Testis (tissue), 3 donors: Measurements from ENCODE around the gene ETS2. TPM values are rescaled to one million over a fixed set of nuclear protein-coding genes. Genes with fewer than 3 reads are reported as not detected.

ENCODE experiments used
- DNase-seq: peaks from one replicate; pipeline ENCODE4 v3.0.0-alpha.2; 2019
- H3K27ac ChIP-seq, 2 donors: fragments of 200-600 bp; sonication (generic); one replicate each; pipeline ENCODE4 v1.5.1; 2019
- H3K27me3 ChIP-seq: fragments of 200-600 bp; sonication (generic); one replicate; pipeline ENCODE4 v1.5.1; 2019
- H3K36me3 ChIP-seq: fragments of 200-600 bp; sonication (generic); one replicate; pipeline ENCODE4 v1.5.1; 2017; ENCODE audit warnings: low read depth; ENCODE audit errors: missing control alignments
- H3K4me1 ChIP-seq: fragments of 200-600 bp; sonication (generic); one replicate; pipeline ENCODE4 v1.5.1; 2019
- H3K4me3 ChIP-seq, 2 donors: fragments of 200-600 bp; sonication (generic); one replicate each; pipeline ENCODE4 v1.5.1; 2017 to 2019
- H3K9me3 ChIP-seq: fragments of 200-600 bp; sonication (generic); one replicate; pipeline ENCODE4 v1.5.1; 2017
- CTCF ChIP-seq, 3 experiments: fragments of 450-650 bp in 2 of 3; fragments of 200-600 bp in 1 of 3; sonication (generic) in 1 of 3; IDR thresholded peaks; one replicate each; pipeline ENCODE4 v1.5.1; 2016 to 2019; ENCODE audit warnings: antibody characterized with exemption in 3 of 3, mild to moderate bottlenecking in 2 of 3, moderate library complexity in 1 of 3
- POLR2A ChIP-seq: fragments of 450-650 bp; IDR thresholded peaks from one replicate; pipeline ENCODE4 v1.6.1; 2017; ENCODE audit warnings: antibody characterized with exemption, mild to moderate bottlenecking, moderate library complexity
- WGBS, 2 donors: methylation state at CpG; one replicate each; pipeline ENCODE4 v1.1.5; 2018; 5-methylcytosine and 5-hydroxymethylcytosine counted together
- intact Hi-C: fragments of 100-400 bp; cut with DNase I; formaldehyde crosslinking; loops from one replicate; pipeline ENCODE4 v1.15.1; 2023; ENCODE audit warnings: low total_unique reads
- polyA plus RNA-seq: library from polyadenylated mRNA; stranded (reverse); fragments of 350-450 nt; fragmentation: Illumina TruSeq; extraction: RNeasy Lipid Tissue Mini Kit (QIAGEN cat#74804); gene quantifications from one replicate; pipeline ENCODE4 v1.2.3, GENCODE V29; 2014; ENCODE audit warnings: low read depth, low replicate concordance; ENCODE audit not compliant: insufficient read depth
- total RNA-seq, 2 donors: library from RNA; depleted of rRNA; stranded (reverse); fragments of >200 nt; gene quantifications; one replicate each; pipeline ENCODE4 v1.2.3, GENCODE V29; 2016

ETS2 gene
- total and polyA plus RNA-seq, 3 donors from 2014 or later, result 13.3 to 19.8 (median 16.2) TPM

GRCh38 chr21:38861056-38861455 lies 55.3 kb downstream of the ETS2 start:
- no peaks in the 10 kb centered on the region for H3K9me3 ChIP-seq

GRCh38 chr21:38861989-38862683 lies 56.4 kb downstream of the ETS2 start:
- H3K36me3 ChIP-seq, result no peaks in the 10 kb centered on the region
- TF ChIP-seq POLR2A (no peak), CTCF (IDR thresholded peaks at IDR 0.05) (no peak)
- H3K4me3 ChIP-seq, result no peak overlapping the region
- H3K9me3 ChIP-seq, result no peaks in the 10 kb centered on the region
- no peak for DNase-seq
- no peaks in the 10 kb centered on the region for H3K4me1 ChIP-seq
- WGBS, 2 donors, result 72 to 91% methylated on average over 8 of the region's 8 CpGs
- H3K27ac ChIP-seq, result no peak overlapping the region
- no peaks in the 10 kb centered on the region for H3K27me3 ChIP-seq
- intact Hi-C loops, result no loop called here

More at GRCh38 chr21:38861056-38861455, 55.3 kb downstream of the ETS2 start:
- H3K27me3 ChIP-seq, result no peaks in the 10 kb centered on the region
- H3K4me3 ChIP-seq, result no peak overlapping the region
- H3K4me1 ChIP-seq, result no peaks in the 10 kb centered on the region
- TF ChIP-seq POLR2A, result no peak
- TF ChIP-seq CTCF (IDR thresholded peaks at IDR 0.05), result no peak
- 58 to 61% methylated on average over 6 of the region's 6 CpGs for WGBS, 2 donors
- no peaks in the 10 kb centered on the region for H3K36me3 ChIP-seq
- intact Hi-C loops, result no loop called here
- no peak for DNase-seq
- no peak overlapping the region for H3K27ac ChIP-seq

- WGBS, 2 donors, result 85 to 96% methylated on average over 2 of the region's 2 CpGs
- DNase-seq, result no peak
- Histone ChIP-seq H3K4me1 (no peaks in the 10 kb centered on the region), H3K9me3 (no peaks in the 10 kb centered on the region), H3K36me3 (no peaks in the 10 kb centered on the region), H3K27me3 (no peaks in the 10 kb centered on the region), H3K4me3 (no peak overlapping the region), H3K27ac (no peak overlapping the region)
- intact Hi-C loops, result no loop called here
- TF ChIP-seq POLR2A (no peak), CTCF (IDR thresholded peaks at IDR 0.05) (no peak)
Observed at GRCh38 chr21:38863291-38863690, 57.6 kb downstream of the ETS2 start.

- intact Hi-C loops, result no loop called here
- no peaks in the 10 kb centered on the region for H3K9me3 ChIP-seq
- H3K4me3 ChIP-seq, result no peak overlapping the region
- no peaks in the 10 kb centered on the region for H3K4me1 ChIP-seq
- TF ChIP-seq CTCF (IDR thresholded peaks at IDR 0.05) (no peak), POLR2A (no peak)
- H3K27ac ChIP-seq, result no peak overlapping the region
- DNase-seq, result no peak
- 89 to 98% methylated on average over 8 of the region's 8 CpGs for WGBS, 2 donors
- no peaks in the 10 kb centered on the region for H3K27me3 ChIP-seq
- H3K36me3 ChIP-seq, result no peaks in the 10 kb centered on the region
Observed at GRCh38 chr21:38863843-38864363, 58.2 kb downstream of the ETS2 start.

- Histone ChIP-seq H3K36me3 (no peaks in the 10 kb centered on the region), H3K27me3 (no peaks in the 10 kb centered on the region), H3K9me3 (no peaks in the 10 kb centered on the region), H3K27ac (no peak overlapping the region), H3K4me3 (no peak overlapping the region), H3K4me1 (no peaks in the 10 kb centered on the region)
- intact Hi-C loops, result no loop called here
- DNase-seq, result no peak
- WGBS, 2 donors, result 75 to 94% methylated on average over 3 of the region's 3 CpGs
- TF ChIP-seq POLR2A, result no peak
- TF ChIP-seq CTCF (IDR thresholded peaks at IDR 0.05), result no peak
Observed at GRCh38 chr21:38864964-38865363, 59.2 kb downstream of the ETS2 start.
